ENCODE results near the gene NKAIN1.

GRCh38 chr1:31207046-31207445, 32.6 kb downstream of the NKAIN1 start:
- TF ChIP-seq POLR2A (IDR thresholded peaks at IDR 0.05) (no peak), CTCF (IDR thresholded peaks at IDR 0.05) (no peak)

Data from prostate gland (tissue), 2 donors.